ENCODE measurements around the gene MFAP3.

Gene MFAP3

GRCh38 chr5:154002093-154002492 is 36.7 kb upstream of the MFAP3 start (continued):
- TF ChIP-seq TSHZ2 (CRISPR knock-in tag; IDR thresholded peaks at IDR 0.05): no peak

GRCh38 chr5:154002511-154003020 is 36.2 kb upstream of the MFAP3 start:
- TF ChIP-seq OSR1 (CRISPR knock-in tag; IDR thresholded peaks at IDR 0.05): no peak
- no peak for TF ChIP-seq TOX (CRISPR knock-in tag; IDR thresholded peaks at IDR 0.05; ENCODE audit: borderline replicate concordance)
- TF ChIP-seq CSDC2 (CRISPR knock-in tag; IDR thresholded peaks at IDR 0.05): no peak
- TF ChIP-seq POU6F1 (CRISPR knock-in tag; IDR thresholded peaks at IDR 0.05; ENCODE audit: borderline replicate concordance, low read depth): no peak
- TF ChIP-seq TCF4 (CRISPR knock-in tag; IDR thresholded peaks at IDR 0.05; ENCODE audit: borderline replicate concordance): no peak
- no peak for TF ChIP-seq ZC3H10 (CRISPR knock-in tag; IDR thresholded peaks at IDR 0.05)
- TF ChIP-seq ESRRG (CRISPR knock-in tag; IDR thresholded peaks at IDR 0.05): no peak
- ATAC-seq: no peak

- TF ChIP-seq PPARA (CRISPR knock-in tag; IDR thresholded peaks at IDR 0.05; ENCODE audit: borderline replicate concordance) (no peak), ISL1 (CRISPR knock-in tag; IDR thresholded peaks at IDR 0.05) (no peak), SNAI2 (CRISPR knock-in tag; IDR thresholded peaks at IDR 0.05) (no peak), CSDC2 (CRISPR knock-in tag; IDR thresholded peaks at IDR 0.05) (no peak), CSRNP3 (CRISPR knock-in tag; IDR thresholded peaks at IDR 0.05) (no peak), GLIS3 (CRISPR knock-in tag; IDR thresholded peaks at IDR 0.05) (no peak), BACH2 (CRISPR knock-in tag; IDR thresholded peaks at IDR 0.05; ENCODE audit: borderline replicate concordance) (no peak), POU6F1 (CRISPR knock-in tag; IDR thresholded peaks at IDR 0.05; ENCODE audit: borderline replicate concordance, low read depth) (no peak), ZFP30 (CRISPR knock-in tag; IDR thresholded peaks at IDR 0.05) (no peak), RARB (CRISPR knock-in tag; IDR thresholded peaks at IDR 0.05) (no peak), ZNF70 (CRISPR knock-in tag; IDR thresholded peaks at IDR 0.05) (no peak), OSR1 (CRISPR knock-in tag; IDR thresholded peaks at IDR 0.05) (no peak), ZNF565 (CRISPR knock-in tag; conservative IDR thresholded peaks at IDR 0.05; ENCODE audit: low read depth) (no peak), TCF4 (CRISPR knock-in tag; IDR thresholded peaks at IDR 0.05; ENCODE audit: borderline replicate concordance) (no peak), PATZ1 (CRISPR knock-in tag; IDR thresholded peaks at IDR 0.05; ENCODE audit: borderline replicate concordance) (no peak), ZFP3 (CRISPR knock-in tag; IDR thresholded peaks at IDR 0.05) (no peak)
- ATAC-seq: no peak
These were observed 33.1 kb upstream of the MFAP3 start for GRCh38 chr5:154005648-154006047.

GRCh38 chr5:154010660-154011059 is 28.1 kb upstream of the MFAP3 start:
- TF ChIP-seq CSRNP3 (CRISPR knock-in tag; IDR thresholded peaks at IDR 0.05): no peak
- no peak for TF ChIP-seq ZC3H10 (CRISPR knock-in tag; IDR thresholded peaks at IDR 0.05)
- no peak for ATAC-seq
